Right forelimb (tissue), 1 donor: Measurements from ENCODE around the gene BRCA1.
"Not testable (repeated sequence)": the region's sequence is repeated elsewhere in the genome, so short reads cannot be mapped to it uniquely, and the experiment has no call there.

Experiments
- DNase-seq: peaks from one replicate; pipeline ENCODE4 v3.0.0-alpha.2; 2018

The BRCA1 gene

GRCh38 chr17:43125133-43125966, at the start of gene BRCA1:
TSS of gene BRCA1 (minus strand) at chr17:43125364. CDS start at chr17:43124096, 1,268 bp downstream.
- peak; percentile 91 for DNase-seq

GRCh38 chr17:43171586-43172487, 46.7 kb upstream of the BRCA1 start:
- peak; percentile 47 for DNase-seq

GRCh38 chr17:43170766-43171585, 45.8 kb upstream of the BRCA1 start, which contains the start of gene NBR1:
TSS of gene NBR1 (plus strand) at chr17:43171214. CDS start at chr17:43175800, 4,586 bp downstream.
- DNase-seq = peak; percentile 96

GRCh38 chr17:43170140-43170765, 45.1 kb upstream of the BRCA1 start:
- peak; percentile 86 for DNase-seq

GRCh38 chr17:43169561-43170139, 44.5 kb upstream of the BRCA1 start:
- no peak for DNase-seq

GRCh38 chr17:43165971-43166370, 40.8 kb upstream of the BRCA1 start:
- DNase-seq = not testable (repeated sequence)

- not testable (repeated sequence) for DNase-seq
Observed at GRCh38 chr17:43159957-43160356, 34.8 kb upstream of the BRCA1 start.

GRCh38 chr17:43159232-43159631, 34.1 kb upstream of the BRCA1 start:
- not testable (repeated sequence) for DNase-seq

GRCh38 chr17:43155666-43156065, 30.5 kb upstream of the BRCA1 start:
- no peak for DNase-seq

- not testable (repeated sequence) for DNase-seq
Observed at GRCh38 chr17:43153197-43153835, 28.2 kb upstream of the BRCA1 start.

- no peak for DNase-seq
Observed at GRCh38 chr17:43151880-43152456, 26.8 kb upstream of the BRCA1 start.

- DNase-seq = no peak
Observed at GRCh38 chr17:43146649-43147048, 21.5 kb upstream of the BRCA1 start.

GRCh38 chr17:43143201-43143600, 18.0 kb upstream of the BRCA1 start:
- no peak for DNase-seq

GRCh38 chr17:43142153-43142552, 17.0 kb upstream of the BRCA1 start:
- no peak for DNase-seq

- DNase-seq = no peak
Observed at GRCh38 chr17:43140396-43141332, 15.5 kb upstream of the BRCA1 start.

- not testable (repeated sequence) for DNase-seq
Observed at GRCh38 chr17:43138531-43138930, 13.4 kb upstream of the BRCA1 start.

- DNase-seq = not testable (repeated sequence)
Observed at GRCh38 chr17:43136574-43136973, 11.4 kb upstream of the BRCA1 start.

GRCh38 chr17:43135454-43135819, 10.3 kb upstream of the BRCA1 start:
- no peak for DNase-seq

GRCh38 chr17:43134774-43135453, 9.8 kb upstream of the BRCA1 start:
- no peak for DNase-seq
